SK-N-SH (cell line): ENCODE results near the gene NAMPT. TPM values are rescaled to one million over a fixed set of nuclear protein-coding genes. Genes with fewer than 3 reads are reported as not detected.

Source experiments
- CTCF ChIA-PET: fragments of 300-600, 350-600 bp; formaldehyde crosslinking; extraction: SDS; loops from one replicate; lab custom pipeline; 2021; lab: Yijun Ruan, JAX
- POLR2A ChIA-PET: fragments of 350-600 bp; sonication (Branson Sonifier 250); formaldehyde crosslinking; extraction: SDS; loops from one replicate; lab custom pipeline; 2020; ENCODE audit warnings: antibody characterized with exemption, inconsistent platforms; lab: Yijun Ruan, JAX
- DNase-seq: peaks from one replicate; pipeline ENCODE4 v3.0.0; 2012
- H2AFZ ChIP-seq: fragments of 200-600 bp; sonication (generic); 2 replicates; pipeline ENCODE4 v1.8.1; 2016; ENCODE audit warnings: antibody characterized with exemption, mild to moderate bottlenecking, low read depth
- H3F3A ChIP-seq: fragments of 200-600 bp; sonication (generic); replicated peaks from 2 replicates; pipeline ENCODE3; 2016; ENCODE audit warnings: antibody characterized with exemption, mild to moderate bottlenecking; ENCODE audit not compliant: insufficient read depth
- H3K27ac ChIP-seq, 2 experiments: fragments of 200-500 bp in 1 of 2; fragments of 200-600 bp in 1 of 2; sonication (Bioruptor generic) in 1 of 2; sonication (generic), shearing (Covaris generic) in 1 of 2; 2 replicates each; pipeline versions ENCODE4 v1.5.1 to v1.6.1; 2014 to 2016; ENCODE audit warnings: low read depth in 2 of 2, inconsistent platforms in 1 of 2, low read length in 1 of 2, mild to moderate bottlenecking in 1 of 2, mixed read lengths in 1 of 2
- H3K27me3 ChIP-seq: fragments of 200-600 bp; sonication (generic), shearing (Covaris generic); 2 replicates; pipeline ENCODE4 v1.6.1; 2016; ENCODE audit warnings: mixed run types; ENCODE audit not compliant: insufficient read depth
- H3K36me3 ChIP-seq, 2 experiments: fragments of 200-500 bp in 1 of 2; fragments of 200-600 bp in 1 of 2; sonication (Bioruptor generic) in 1 of 2; sonication (generic) in 1 of 2; replicated peaks in 1 of 2; 2 replicates each; pipeline versions ENCODE3 to v1.5.1; 2014 to 2016; ENCODE audit warnings: low read length in 1 of 2, mild to moderate bottlenecking in 1 of 2; ENCODE audit not compliant: insufficient read depth in 2 of 2, control insufficient read depth in 1 of 2
- H3K4me1 ChIP-seq, 2 experiments: fragments of 200-500 bp in 1 of 2; fragments of 200-600 bp in 1 of 2; sonication (Bioruptor generic) in 1 of 2; sonication (generic), shearing (Covaris generic) in 1 of 2; 2 replicates each; pipeline versions ENCODE4 v1.5.1 to v1.6.1; 2014 to 2016; ENCODE audit warnings: low read depth in 1 of 2, low read length in 1 of 2, mixed run types in 1 of 2; ENCODE audit not compliant: insufficient read depth in 2 of 2, control insufficient read depth in 1 of 2
- H3K4me2 ChIP-seq: fragments of 200-600 bp; sonication (generic), shearing (Covaris generic); 2 replicates; pipeline ENCODE4 v1.6.1; 2017; ENCODE audit warnings: mixed run types
- H3K4me3 ChIP-seq, 2 experiments: fragments of 200-500 bp in 1 of 2; fragments of 200-600 bp in 1 of 2; sonication (Bioruptor generic) in 1 of 2; sonication (generic), shearing (Covaris generic) in 1 of 2; 2 replicates each; pipeline versions ENCODE4 v1.5.1 to v1.8.1; 2014 to 2016; ENCODE audit warnings: low read depth in 2 of 2, inconsistent platforms in 1 of 2, low read length in 1 of 2, mild to moderate bottlenecking in 1 of 2, mixed read lengths in 1 of 2, moderate library complexity in 1 of 2
- H3K79me2 ChIP-seq: fragments of 200-600 bp; sonication (generic); 2 replicates; pipeline ENCODE4 v1.8.1; 2017; ENCODE audit warnings: mild to moderate bottlenecking; ENCODE audit not compliant: insufficient read depth
- H3K9ac ChIP-seq: fragments of 200-600 bp; sonication (generic); 2 replicates; pipeline ENCODE4 v1.6.1; 2017; ENCODE audit warnings: mixed run types
- H3K9me2 ChIP-seq: fragments of 200-600 bp; sonication (generic); 2 replicates; pipeline ENCODE4 v1.6.1; 2017; ENCODE audit warnings: mixed run types
- H3K9me3 ChIP-seq: fragments of 200-600 bp; sonication (generic); 2 replicates; pipeline ENCODE4 v1.6.1; 2017; ENCODE audit warnings: mixed run types, mild to moderate bottlenecking, moderate library complexity
- H4K20me1 ChIP-seq: fragments of 200-600 bp; sonication (generic); 2 replicates; pipeline ENCODE4 v1.6.1; 2017; ENCODE audit warnings: mild to moderate bottlenecking, mixed run types; ENCODE audit not compliant: insufficient read depth
- EZH2phosphoT487 ChIP-seq: fragments of 200-600 bp; sonication (generic); IDR thresholded peaks from 2 replicates; pipeline ENCODE4 v1.6.1; 2017; ENCODE audit warnings: low read depth, mixed run types, mild to moderate bottlenecking, antibody characterized with exemption, moderate library complexity, borderline replicate concordance
- FOXM1 ChIP-seq: IDR thresholded peaks from 2 replicates; pipeline ENCODE4 v1.4.0; 2012; ENCODE audit warnings: low read depth, mild to moderate bottlenecking
- JUND ChIP-seq: IDR thresholded peaks from 2 replicates; pipeline ENCODE4 v1.4.0; 2012
- POLR2AphosphoS5 ChIP-seq: IDR thresholded peaks from 2 replicates; pipeline ENCODE4 v1.6.1; 2012; ENCODE audit warnings: low read depth, low read length
- SIN3A ChIP-seq: IDR thresholded peaks from 2 replicates; pipeline ENCODE4 v1.6.1; 2012; ENCODE audit warnings: low read depth, mild to moderate bottlenecking, low read length, moderate library complexity, borderline replicate concordance
- TCF12 ChIP-seq: IDR thresholded peaks from 2 replicates; pipeline ENCODE4 v1.4.0; 2012
- TEAD4 ChIP-seq: IDR thresholded peaks from 2 replicates; pipeline ENCODE4 v1.4.0; 2012; ENCODE audit warnings: mild to moderate bottlenecking, borderline replicate concordance; ENCODE audit not compliant: insufficient read depth
- WGBS: methylation state at CpG from one replicate; pipeline ENCODE4 v1.1.6; 2017; ENCODE audit warnings: low lambda C conversion rate; 5-methylcytosine and 5-hydroxymethylcytosine counted together
- polyA plus RNA-seq, 3 experiments: library from polyadenylated mRNA; depleted of rRNA; stranded (reverse); fragments of >200 nt; gene quantifications; 2 replicates each; pipeline ENCODE4 v1.2.3, GENCODE V29; 2012
- TF ChIP-seq, protein P1 (sequence below): IDR thresholded peaks from 2 replicates; pipeline ENCODE4; 2012
- TF ChIP-seq, protein P2 (sequence below): fragments of 150-350 bp; IDR thresholded peaks from 2 replicates; pipeline ENCODE4 v1.6.1; 2017; ENCODE audit warnings: antibody characterized with exemption, low read length, low read depth, borderline replicate concordance
- TF ChIP-seq, protein P3 (sequence below): IDR thresholded peaks from 2 replicates; pipeline ENCODE4 v1.6.1; 2012; ENCODE audit warnings: mild to moderate bottlenecking, low read depth, low read length, moderate library complexity

NAMPT gene
- polyA plus RNA-seq, 1 of the 3 experiments (the other 2 are of a cell fraction), result 20.1 TPM

DNA sequence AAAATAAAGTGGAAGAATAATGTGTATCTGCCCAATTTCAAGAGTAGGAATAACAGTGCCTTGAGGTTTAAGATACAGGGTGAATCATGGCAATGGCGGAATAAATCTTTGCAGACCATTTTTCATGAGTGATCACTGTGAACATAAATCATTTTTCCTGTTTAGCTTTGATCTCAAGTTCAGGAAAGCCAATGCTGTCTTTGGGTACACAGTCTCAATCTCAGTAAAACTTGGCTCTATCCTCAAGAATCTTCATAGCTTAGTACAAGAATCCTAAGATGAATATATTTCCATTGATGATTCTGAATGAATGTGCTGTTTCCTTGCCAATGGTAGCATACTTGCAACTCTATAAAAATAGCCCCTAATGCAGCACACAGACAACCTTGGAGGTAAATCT, 6.8 kb downstream of the NAMPT start:
- DNase-seq, result no peak
- Histone ChIP-seq H4K20me1 (peaks cover 7% of the 10 kb centered on the region), H3K79me2 (peaks cover 79% of the 10 kb centered on the region), H3F3A (peaks cover 1% of the 10 kb centered on the region), H2AFZ (no peak overlapping the region), H3K9ac (no peak overlapping the region), H3K4me2 (no peak overlapping the region), H3K4me1 (peaks cover 6 to 12% of the 10 kb centered on the region in 2 experiments; a peak in 3 of 4 replicates), H3K27me3 (no peaks in the 10 kb centered on the region), H3K4me3 (no peak overlapping the region), H3K27ac (no peak overlapping the region), H3K9me3 (no peaks in the 10 kb centered on the region), H3K9me2 (no peaks in the 10 kb centered on the region), H3K36me3 (peaks cover 26 to 39% of the 10 kb centered on the region in 2 experiments)
- WGBS, result 78% methylated on average over 1 of the region's 1 CpG
- TF ChIP-seq EZH2phosphoT487 (no peak), POLR2AphosphoS5 (no peak), FOXM1 (no peak), TCF12 (peak; percentile 26; the same call in 1 of the 2 replicates), JUND (peak; percentile 38), SIN3A (no peak)
- TF ChIP-seq, protein P1, sequence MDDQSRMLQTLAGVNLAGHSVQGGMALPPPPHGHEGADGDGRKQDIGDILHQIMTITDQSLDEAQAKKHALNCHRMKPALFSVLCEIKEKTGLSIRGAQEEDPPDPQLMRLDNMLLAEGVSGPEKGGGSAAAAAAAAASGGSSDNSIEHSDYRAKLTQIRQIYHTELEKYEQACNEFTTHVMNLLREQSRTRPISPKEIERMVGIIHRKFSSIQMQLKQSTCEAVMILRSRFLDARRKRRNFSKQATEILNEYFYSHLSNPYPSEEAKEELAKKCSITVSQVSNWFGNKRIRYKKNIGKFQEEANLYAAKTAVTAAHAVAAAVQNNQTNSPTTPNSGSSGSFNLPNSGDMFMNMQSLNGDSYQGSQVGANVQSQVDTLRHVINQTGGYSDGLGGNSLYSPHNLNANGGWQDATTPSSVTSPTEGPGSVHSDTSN, result peak; percentile 79
- TF ChIP-seq, protein P2, sequence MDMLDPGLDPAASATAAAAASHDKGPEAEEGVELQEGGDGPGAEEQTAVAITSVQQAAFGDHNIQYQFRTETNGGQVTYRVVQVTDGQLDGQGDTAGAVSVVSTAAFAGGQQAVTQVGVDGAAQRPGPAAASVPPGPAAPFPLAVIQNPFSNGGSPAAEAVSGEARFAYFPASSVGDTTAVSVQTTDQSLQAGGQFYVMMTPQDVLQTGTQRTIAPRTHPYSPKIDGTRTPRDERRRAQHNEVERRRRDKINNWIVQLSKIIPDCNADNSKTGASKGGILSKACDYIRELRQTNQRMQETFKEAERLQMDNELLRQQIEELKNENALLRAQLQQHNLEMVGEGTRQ, result no peak
- TF ChIP-seq, protein P3, sequence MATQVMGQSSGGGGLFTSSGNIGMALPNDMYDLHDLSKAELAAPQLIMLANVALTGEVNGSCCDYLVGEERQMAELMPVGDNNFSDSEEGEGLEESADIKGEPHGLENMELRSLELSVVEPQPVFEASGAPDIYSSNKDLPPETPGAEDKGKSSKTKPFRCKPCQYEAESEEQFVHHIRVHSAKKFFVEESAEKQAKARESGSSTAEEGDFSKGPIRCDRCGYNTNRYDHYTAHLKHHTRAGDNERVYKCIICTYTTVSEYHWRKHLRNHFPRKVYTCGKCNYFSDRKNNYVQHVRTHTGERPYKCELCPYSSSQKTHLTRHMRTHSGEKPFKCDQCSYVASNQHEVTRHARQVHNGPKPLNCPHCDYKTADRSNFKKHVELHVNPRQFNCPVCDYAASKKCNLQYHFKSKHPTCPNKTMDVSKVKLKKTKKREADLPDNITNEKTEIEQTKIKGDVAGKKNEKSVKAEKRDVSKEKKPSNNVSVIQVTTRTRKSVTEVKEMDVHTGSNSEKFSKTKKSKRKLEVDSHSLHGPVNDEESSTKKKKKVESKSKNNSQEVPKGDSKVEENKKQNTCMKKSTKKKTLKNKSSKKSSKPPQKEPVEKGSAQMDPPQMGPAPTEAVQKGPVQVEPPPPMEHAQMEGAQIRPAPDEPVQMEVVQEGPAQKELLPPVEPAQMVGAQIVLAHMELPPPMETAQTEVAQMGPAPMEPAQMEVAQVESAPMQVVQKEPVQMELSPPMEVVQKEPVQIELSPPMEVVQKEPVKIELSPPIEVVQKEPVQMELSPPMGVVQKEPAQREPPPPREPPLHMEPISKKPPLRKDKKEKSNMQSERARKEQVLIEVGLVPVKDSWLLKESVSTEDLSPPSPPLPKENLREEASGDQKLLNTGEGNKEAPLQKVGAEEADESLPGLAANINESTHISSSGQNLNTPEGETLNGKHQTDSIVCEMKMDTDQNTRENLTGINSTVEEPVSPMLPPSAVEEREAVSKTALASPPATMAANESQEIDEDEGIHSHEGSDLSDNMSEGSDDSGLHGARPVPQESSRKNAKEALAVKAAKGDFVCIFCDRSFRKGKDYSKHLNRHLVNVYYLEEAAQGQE, result no peak
- POLR2A ChIA-PET, result no interaction called here
- CTCF ChIA-PET, result interaction anchor here (1.4 to 2.8 kb wide), 3 partner anchors 101 to 184 kb away, joined by 3 to 11 read pairs (median 7); no protein-coding TSS in a partner anchor

DNA sequence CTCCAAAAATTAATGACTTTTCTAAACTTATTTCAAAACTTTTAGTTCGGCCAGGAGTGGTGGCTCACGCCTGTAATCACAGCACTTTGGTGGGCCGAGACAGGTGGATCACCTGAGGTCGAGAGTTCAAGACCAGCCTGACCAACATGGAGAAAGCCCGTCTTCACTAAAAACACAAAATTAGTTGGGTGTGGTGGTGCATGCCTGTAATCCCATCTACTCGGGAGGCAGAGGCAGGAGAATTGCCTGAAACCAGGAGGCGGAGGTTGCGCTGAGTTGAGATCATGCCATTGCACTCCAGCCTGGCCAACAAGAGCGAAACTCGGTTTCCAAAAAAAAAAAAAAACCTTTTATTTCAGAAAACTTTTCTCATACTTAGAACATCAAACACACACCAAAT, 8.3 kb downstream of the NAMPT start:
- no peak overlapping the region for H3K4me3 ChIP-seq
- WGBS, result 96% methylated on average over 10 of the region's 10 CpGs
- H3K4me1 ChIP-seq, result peaks cover 0 to 12% of the 10 kb centered on the region in 2 experiments; a peak in 2 of 4 replicates
- H3K79me2 ChIP-seq, result peaks cover 64% of the 10 kb centered on the region
- no peak for DNase-seq
- ChIA-PET CTCF (interaction anchor here (1.0 kb wide), 1 partner anchor 9 kb away, joined by 3 read pairs; no protein-coding TSS in a partner anchor), POLR2A (no interaction called here)
- no peaks in the 10 kb centered on the region for H3K9me3 ChIP-seq
- no peak for TF ChIP-seq TEAD4
- peaks cover 37 to 54% of the 10 kb centered on the region in 2 experiments for H3K36me3 ChIP-seq
- H3K4me2 ChIP-seq, result no peak overlapping the region
- no peaks in the 10 kb centered on the region for H3K27me3 ChIP-seq
- no peak overlapping the region for H3K9ac ChIP-seq
- no peaks in the 10 kb centered on the region for H3F3A ChIP-seq
- no peak overlapping the region for H2AFZ ChIP-seq
- no peak overlapping the region for H3K27ac ChIP-seq
- no peaks in the 10 kb centered on the region for H3K9me2 ChIP-seq
- H4K20me1 ChIP-seq, result no peaks in the 10 kb centered on the region; the same call in 1 of the 2 replicates
